Type B pancreatic cell (in vitro differentiated cells): Measurements from ENCODE around the gene CAMKMT. TPM values are rescaled to one million over a fixed set of nuclear protein-coding genes. Genes with fewer than 3 reads are reported as not detected.

Source experiments
- DNase-seq: peaks from one replicate; pipeline ENCODE4 v3.0.0; 2021; ENCODE audit warnings: mixed read lengths; ENCODE audit not compliant: unreplicated experiment; ENCODE audit errors: extremely low spot score
- H3K27ac Mint-ChIP-seq: 2 replicates; pipeline ENCODE4 v1.8.0; 2021; ENCODE audit warnings: mild to moderate bottlenecking, mixed read lengths
- H3K27me3 Mint-ChIP-seq: 2 replicates; pipeline ENCODE4 v1.8.0; 2021; ENCODE audit warnings: mixed read lengths
- H3K36me3 Mint-ChIP-seq: 2 replicates; pipeline ENCODE4 v1.8.0; 2021; ENCODE audit warnings: mixed read lengths
- H3K4me1 Mint-ChIP-seq: one replicate; pipeline ENCODE4 v1.8.0; 2021; ENCODE audit warnings: mixed read lengths; ENCODE audit not compliant: unreplicated experiment
- H3K4me3 Mint-ChIP-seq: 2 replicates; pipeline ENCODE4 v1.8.0; 2021; ENCODE audit warnings: mild to moderate bottlenecking, mixed read lengths
- H3K9me3 Mint-ChIP-seq: 2 replicates; pipeline ENCODE4 v1.8.0; 2021; ENCODE audit warnings: mixed read lengths
- total RNA-seq: library from RNA; stranded (reverse); gene quantifications from 2 replicates; pipeline ENCODE4 v1.2.1, GENCODE V29; 2021; ENCODE audit warnings: low replicate concordance
- TF ChIP-seq, protein P1 (sequence below): fragments of 200-600 bp; sonication (generic); conservative IDR thresholded peaks from 2 replicates; pipeline ENCODE4 v1.5.0; 2021; ENCODE audit warnings: antibody characterized with exemption, mild to moderate bottlenecking

CAMKMT gene
- total RNA-seq, 1 donor from 2014 or later = 7.7 TPM

DNA sequence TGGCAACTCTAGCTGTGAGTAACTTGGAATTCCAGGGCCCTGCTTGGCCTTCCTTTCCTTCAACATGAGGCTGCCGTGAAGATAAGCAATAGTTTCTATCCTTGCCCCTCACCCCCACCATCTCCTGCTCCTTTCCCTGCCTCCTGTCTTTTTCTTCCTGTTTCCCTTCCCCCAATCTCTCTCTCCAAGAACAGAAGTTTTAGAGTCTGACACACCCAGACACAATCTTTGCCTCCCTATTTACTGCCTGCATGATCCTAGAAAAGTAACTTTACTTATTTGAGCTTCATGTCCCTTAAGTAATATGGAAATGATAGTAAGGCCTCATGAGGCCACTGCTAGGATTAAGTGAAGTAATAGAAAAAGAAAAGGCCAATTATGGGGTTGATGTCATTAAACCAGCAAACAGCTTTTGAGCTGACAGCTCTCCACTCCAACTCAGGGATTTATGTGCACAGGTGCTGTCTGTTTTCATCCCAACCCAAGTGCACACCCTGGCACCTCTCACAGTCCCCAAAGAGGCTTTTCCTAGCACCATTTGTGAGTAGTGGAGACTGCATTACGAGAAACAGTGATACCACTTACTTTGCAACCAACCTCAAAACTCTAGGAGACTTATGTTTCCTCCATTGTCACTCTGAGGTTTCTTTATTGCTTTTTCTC lies 456.1 kb downstream of the CAMKMT start:
- H3K4me1 Mint-ChIP-seq = peaks cover 6% of the 10 kb centered on the region
- no peaks in the 10 kb centered on the region for H3K36me3 Mint-ChIP-seq
- no peak overlapping the region for H3K27ac Mint-ChIP-seq
- DNase-seq = no peak
- H3K27me3 Mint-ChIP-seq = peaks cover 48% of the 10 kb centered on the region
- TF ChIP-seq, protein P1, sequence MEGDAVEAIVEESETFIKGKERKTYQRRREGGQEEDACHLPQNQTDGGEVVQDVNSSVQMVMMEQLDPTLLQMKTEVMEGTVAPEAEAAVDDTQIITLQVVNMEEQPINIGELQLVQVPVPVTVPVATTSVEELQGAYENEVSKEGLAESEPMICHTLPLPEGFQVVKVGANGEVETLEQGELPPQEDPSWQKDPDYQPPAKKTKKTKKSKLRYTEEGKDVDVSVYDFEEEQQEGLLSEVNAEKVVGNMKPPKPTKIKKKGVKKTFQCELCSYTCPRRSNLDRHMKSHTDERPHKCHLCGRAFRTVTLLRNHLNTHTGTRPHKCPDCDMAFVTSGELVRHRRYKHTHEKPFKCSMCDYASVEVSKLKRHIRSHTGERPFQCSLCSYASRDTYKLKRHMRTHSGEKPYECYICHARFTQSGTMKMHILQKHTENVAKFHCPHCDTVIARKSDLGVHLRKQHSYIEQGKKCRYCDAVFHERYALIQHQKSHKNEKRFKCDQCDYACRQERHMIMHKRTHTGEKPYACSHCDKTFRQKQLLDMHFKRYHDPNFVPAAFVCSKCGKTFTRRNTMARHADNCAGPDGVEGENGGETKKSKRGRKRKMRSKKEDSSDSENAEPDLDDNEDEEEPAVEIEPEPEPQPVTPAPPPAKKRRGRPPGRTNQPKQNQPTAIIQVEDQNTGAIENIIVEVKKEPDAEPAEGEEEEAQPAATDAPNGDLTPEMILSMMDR = no peak
- no peaks in the 10 kb centered on the region for H3K9me3 Mint-ChIP-seq
- H3K4me3 Mint-ChIP-seq = no peak overlapping the region

DNA sequence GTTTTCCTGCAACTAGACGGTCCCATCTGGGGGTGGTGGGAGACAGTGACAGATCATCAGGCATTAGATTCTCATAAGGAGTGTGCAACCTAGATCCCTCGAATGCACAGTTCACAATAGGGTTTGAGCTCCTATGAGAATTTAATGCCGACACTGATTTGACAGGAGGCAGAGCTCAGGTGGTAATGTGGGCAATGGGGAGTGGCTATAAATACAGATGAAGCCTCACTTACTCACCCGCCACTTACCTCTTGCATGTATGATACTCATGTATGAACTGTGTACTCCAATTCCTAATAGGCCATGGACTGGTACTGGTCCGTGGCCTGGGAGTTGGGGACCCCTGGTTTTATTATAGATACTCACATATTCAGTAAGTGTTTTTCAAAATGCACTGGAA lies 457.3 kb downstream of the CAMKMT start:
- no peaks in the 10 kb centered on the region for H3K36me3 Mint-ChIP-seq
- no peaks in the 10 kb centered on the region for H3K9me3 Mint-ChIP-seq
- H3K27me3 Mint-ChIP-seq = peaks cover 39% of the 10 kb centered on the region
- TF ChIP-seq, protein P1 = no peak
- H3K4me1 Mint-ChIP-seq = peaks cover 6% of the 10 kb centered on the region
- no peak for DNase-seq
- H3K27ac Mint-ChIP-seq = no peak overlapping the region
- H3K4me3 Mint-ChIP-seq = no peak overlapping the region

DNA sequence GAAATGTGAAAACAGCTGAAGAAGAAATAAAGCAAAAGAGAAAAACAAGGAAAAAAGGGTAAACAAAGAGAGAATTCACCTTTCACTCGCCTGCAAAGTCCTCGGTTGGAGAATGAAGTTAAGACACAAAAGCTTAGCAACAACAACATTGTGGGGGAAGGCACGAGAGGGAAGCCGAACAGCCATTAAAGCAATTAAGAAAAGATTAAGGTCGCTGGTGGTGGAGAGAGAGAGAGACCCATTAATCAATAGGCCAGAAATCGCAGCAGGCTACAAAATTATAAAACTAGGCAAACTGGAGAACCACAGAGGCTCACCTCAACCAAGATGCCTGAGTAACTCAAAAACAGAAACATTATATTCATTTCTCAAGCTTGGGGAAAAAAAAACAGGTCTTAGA lies 459.8 kb downstream of the CAMKMT start:
- H3K27me3 Mint-ChIP-seq = peaks cover 18% of the 10 kb centered on the region
- peaks cover 6% of the 10 kb centered on the region for H3K4me1 Mint-ChIP-seq
- H3K9me3 Mint-ChIP-seq = no peaks in the 10 kb centered on the region
- TF ChIP-seq, protein P1 = no peak
- no peak for DNase-seq
- no peak overlapping the region for H3K27ac Mint-ChIP-seq
- no peak overlapping the region for H3K4me3 Mint-ChIP-seq
- no peaks in the 10 kb centered on the region for H3K36me3 Mint-ChIP-seq

- H3K4me3 Mint-ChIP-seq = no peak overlapping the region
- H3K36me3 Mint-ChIP-seq = no peaks in the 10 kb centered on the region
- peaks cover 18% of the 10 kb centered on the region for H3K27me3 Mint-ChIP-seq
- DNase-seq = no peak
- H3K9me3 Mint-ChIP-seq = no peaks in the 10 kb centered on the region
- H3K27ac Mint-ChIP-seq = no peak overlapping the region
- H3K4me1 Mint-ChIP-seq = peaks cover 6% of the 10 kb centered on the region
- TF ChIP-seq, protein P1 = no peak
Observed at GRCh38 chr2:44822174-44822573, 460.4 kb downstream of the CAMKMT start.

Other genes starting within 250 kb of the CAMKMT start
- gene PPM1B, start 193.1 kb upstream of the CAMKMT start, total RNA-seq = 39.8 and 42.5 TPM in 2 replicates
- gene SLC3A1, start 86.5 kb upstream of the CAMKMT start, total RNA-seq = 1.2 and 2.0 TPM in 2 replicates
- 37.1 and 42.0 TPM in 2 replicates for gene PREPL, start 453 bp upstream of the CAMKMT start, total RNA-seq